Measurements from ENCODE around the gene STPG4. TPM values are rescaled to one million over a fixed set of nuclear protein-coding genes. Genes with fewer than 3 reads are reported as not detected.

Gene STPG4
- total RNA-seq, 1 donor from 2014 or later: under 0.01 TPM

- Histone ChIP-seq H3K27me3 (ENCODE audit: control insufficient read depth, insufficient read depth, low read length) (no peaks in the 10 kb centered on the region), H3K36me3 (ENCODE audit: control insufficient read depth, insufficient read depth, low read length) (peaks cover 11% of the 10 kb centered on the region), H3K4me3 (ENCODE audit: low read depth, low read length) (no peak overlapping the region)
- FAIRE-seq: no peak
- no peak for DNase-seq (ENCODE audit: low read depth)
- no peak for TF ChIP-seq CTCF (IDR thresholded peaks at IDR 0.05; ENCODE audit: insufficient read depth, low read length, severe bottlenecking)
These were observed 98.0 kb downstream of the STPG4 start for GRCh38 chr2:47056868-47057686.

GRCh38 chr2:47056374-47056773 is 98.7 kb downstream of the STPG4 start:
- DNase-seq (ENCODE audit: low read depth) (no peak), FAIRE-seq (no peak)
- Histone ChIP-seq H3K4me3 (ENCODE audit: low read depth, low read length) (no peak overlapping the region), H3K36me3 (ENCODE audit: control insufficient read depth, insufficient read depth, low read length) (peaks cover 16% of the 10 kb centered on the region), H3K27me3 (ENCODE audit: control insufficient read depth, insufficient read depth, low read length) (no peaks in the 10 kb centered on the region)
- no peak for TF ChIP-seq CTCF (IDR thresholded peaks at IDR 0.05; ENCODE audit: insufficient read depth, low read length, severe bottlenecking)

GRCh38 chr2:47054868-47055267 is 100.2 kb downstream of the STPG4 start:
- no peak for FAIRE-seq
- H3K36me3 ChIP-seq (ENCODE audit: control insufficient read depth, insufficient read depth, low read length): peaks cover 17% of the 10 kb centered on the region

GRCh38 chr2:47054036-47054555 is 101.0 kb downstream of the STPG4 start:
- H3K36me3 ChIP-seq (ENCODE audit: control insufficient read depth, insufficient read depth, low read length): peaks cover 23% of the 10 kb centered on the region
- H3K27me3 ChIP-seq (ENCODE audit: control insufficient read depth, insufficient read depth, low read length): no peaks in the 10 kb centered on the region
- FAIRE-seq: no peak
- no peak for TF ChIP-seq CTCF (IDR thresholded peaks at IDR 0.05; ENCODE audit: insufficient read depth, low read length, severe bottlenecking)
- H3K4me3 ChIP-seq (ENCODE audit: low read depth, low read length): no peak overlapping the region
- DNase-seq (ENCODE audit: low read depth): no peak

More at GRCh38 chr2:47054868-47055267, 100.2 kb downstream of the STPG4 start:
- no peak overlapping the region for H3K4me3 ChIP-seq (ENCODE audit: low read depth, low read length)
- TF ChIP-seq CTCF (IDR thresholded peaks at IDR 0.05; ENCODE audit: insufficient read depth, low read length, severe bottlenecking): no peak
- H3K27me3 ChIP-seq (ENCODE audit: control insufficient read depth, insufficient read depth, low read length): no peaks in the 10 kb centered on the region
- DNase-seq (ENCODE audit: low read depth): no peak

- TF ChIP-seq CTCF (IDR thresholded peaks at IDR 0.05; ENCODE audit: insufficient read depth, low read length, severe bottlenecking): no peak
- FAIRE-seq: no peak
- H3K36me3 ChIP-seq (ENCODE audit: control insufficient read depth, insufficient read depth, low read length): peaks cover 25% of the 10 kb centered on the region
These were observed 102.3 kb downstream of the STPG4 start for GRCh38 chr2:47052847-47053246.

More at GRCh38 chr2:47052847-47053246, 102.3 kb downstream of the STPG4 start:
- H3K4me3 ChIP-seq (ENCODE audit: low read depth, low read length): no peak overlapping the region
- DNase-seq (ENCODE audit: low read depth): no peak
- H3K27me3 ChIP-seq (ENCODE audit: control insufficient read depth, insufficient read depth, low read length): no peaks in the 10 kb centered on the region

Measured in bronchial epithelial cell (primary cell).